ENCODE results near the gene DUSP3. TPM values are rescaled to one million over a fixed set of nuclear protein-coding genes. Genes with fewer than 3 reads are reported as not detected.
A peak's percentile ranks its signal among the peaks of the same experiment; 100 is the strongest.

Gene DUSP3
- total RNA-seq, 1 donor from 2014 or later: 293 TPM

DNA sequence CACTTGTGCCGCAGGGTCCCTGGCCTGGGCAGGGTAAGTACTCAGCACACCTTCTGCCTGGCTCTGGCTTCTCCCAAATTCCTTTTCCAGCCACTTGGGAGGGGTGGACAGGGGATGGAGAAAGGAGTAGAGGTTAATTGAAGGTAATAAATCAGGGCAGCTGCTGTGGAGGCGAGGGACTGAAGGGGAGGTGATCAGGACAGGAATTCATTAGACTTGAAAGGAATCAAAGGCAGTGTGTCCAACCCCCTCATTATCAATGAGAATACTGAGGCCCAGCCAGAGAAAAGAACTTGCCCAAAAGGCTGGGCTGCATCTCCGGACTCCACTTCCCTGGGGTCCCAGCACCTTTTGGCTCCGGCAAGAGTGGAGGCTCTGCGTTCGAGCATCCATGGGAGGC lies 22.6 kb downstream of the DUSP3 start:
- Histone ChIP-seq H3K4me1 (peaks cover 13% of the 10 kb centered on the region), H3K27ac (replicated peaks) (no peak overlapping the region), H3K36me3 (no peaks in the 10 kb centered on the region), H3K4me3 (no peak overlapping the region), H3K9me3 (replicated peaks) (no peaks in the 10 kb centered on the region), H3K27me3 (ENCODE audit: low read depth) (peaks cover 46% of the 10 kb centered on the region)
- TF ChIP-seq, protein P1, sequence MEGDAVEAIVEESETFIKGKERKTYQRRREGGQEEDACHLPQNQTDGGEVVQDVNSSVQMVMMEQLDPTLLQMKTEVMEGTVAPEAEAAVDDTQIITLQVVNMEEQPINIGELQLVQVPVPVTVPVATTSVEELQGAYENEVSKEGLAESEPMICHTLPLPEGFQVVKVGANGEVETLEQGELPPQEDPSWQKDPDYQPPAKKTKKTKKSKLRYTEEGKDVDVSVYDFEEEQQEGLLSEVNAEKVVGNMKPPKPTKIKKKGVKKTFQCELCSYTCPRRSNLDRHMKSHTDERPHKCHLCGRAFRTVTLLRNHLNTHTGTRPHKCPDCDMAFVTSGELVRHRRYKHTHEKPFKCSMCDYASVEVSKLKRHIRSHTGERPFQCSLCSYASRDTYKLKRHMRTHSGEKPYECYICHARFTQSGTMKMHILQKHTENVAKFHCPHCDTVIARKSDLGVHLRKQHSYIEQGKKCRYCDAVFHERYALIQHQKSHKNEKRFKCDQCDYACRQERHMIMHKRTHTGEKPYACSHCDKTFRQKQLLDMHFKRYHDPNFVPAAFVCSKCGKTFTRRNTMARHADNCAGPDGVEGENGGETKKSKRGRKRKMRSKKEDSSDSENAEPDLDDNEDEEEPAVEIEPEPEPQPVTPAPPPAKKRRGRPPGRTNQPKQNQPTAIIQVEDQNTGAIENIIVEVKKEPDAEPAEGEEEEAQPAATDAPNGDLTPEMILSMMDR (IDR thresholded peaks at IDR 0.05; ENCODE audit: borderline replicate concordance): no peak
- intact Hi-C loops (cut with micrococcal nuclease): no loop called here
- DNase-seq: no peak

DNA sequence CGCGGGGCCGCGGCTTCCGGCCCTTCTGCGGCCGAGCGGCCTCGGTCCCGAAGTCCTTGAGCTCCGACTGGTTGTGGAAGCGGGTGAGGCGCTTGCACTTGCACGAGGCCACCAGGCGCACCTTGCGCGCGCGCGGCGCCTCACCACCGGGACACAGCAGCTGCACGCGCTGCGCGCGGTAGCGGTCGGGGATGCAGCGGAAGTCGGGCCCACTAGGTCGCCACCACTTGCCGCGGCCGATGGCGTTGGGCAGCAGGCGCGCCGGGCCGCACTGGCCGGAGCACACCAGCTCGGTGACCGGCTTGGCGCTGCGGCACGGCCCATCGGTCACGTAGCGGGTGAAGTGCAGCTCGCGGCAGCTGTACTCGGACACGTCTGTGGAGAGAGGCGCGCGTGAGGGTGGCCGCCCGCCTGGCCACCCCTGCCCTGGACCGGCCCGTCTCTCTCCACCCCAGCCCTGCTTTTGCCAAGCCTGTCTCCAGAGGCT lies 23.3 kb downstream of the DUSP3 start:
- H3K4me3 ChIP-seq: peak overlapping the region; percentile 53
- TF ChIP-seq, protein P1 (IDR thresholded peaks at IDR 0.05; ENCODE audit: borderline replicate concordance): peak; percentile 18
- intact Hi-C loops (cut with micrococcal nuclease): no loop called here
- no peak overlapping the region for H3K27ac ChIP-seq (replicated peaks)
- peaks cover 10% of the 10 kb centered on the region for H3K4me1 ChIP-seq
- no peaks in the 10 kb centered on the region for H3K9me3 ChIP-seq (replicated peaks)
- no peak for DNase-seq
- H3K27me3 ChIP-seq (ENCODE audit: low read depth): peaks cover 46% of the 10 kb centered on the region
- H3K36me3 ChIP-seq: no peaks in the 10 kb centered on the region

DNA sequence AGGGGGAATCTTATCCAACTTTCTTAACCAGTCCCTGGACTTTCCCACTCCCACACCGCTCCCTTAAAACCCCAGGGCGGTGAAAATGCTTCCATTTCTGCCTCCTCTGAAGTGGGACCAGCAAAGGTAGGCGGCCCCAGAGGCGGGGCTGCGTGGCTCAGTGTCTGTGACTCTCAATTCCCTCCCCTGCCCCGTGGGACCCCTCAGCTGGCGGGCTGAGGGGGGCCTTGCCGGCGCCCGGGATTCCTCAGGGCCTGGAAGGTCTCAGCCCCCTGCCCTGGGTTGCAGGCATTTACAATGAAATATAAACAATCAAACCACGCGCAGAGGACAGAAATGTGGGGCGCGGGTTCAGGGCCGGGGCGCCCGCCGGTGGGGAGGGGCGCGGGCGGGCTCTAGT lies 23.8 kb downstream of the DUSP3 start:
- H3K4me3 ChIP-seq: peak overlapping the region; percentile 53
- no peak overlapping the region for H3K27ac ChIP-seq (replicated peaks)
- no peaks in the 10 kb centered on the region for H3K36me3 ChIP-seq
- DNase-seq: no peak
- no peaks in the 10 kb centered on the region for H3K9me3 ChIP-seq (replicated peaks)
- peaks cover 46% of the 10 kb centered on the region for H3K27me3 ChIP-seq (ENCODE audit: low read depth)
- intact Hi-C loops (cut with micrococcal nuclease): no loop called here
- TF ChIP-seq, protein P1 (IDR thresholded peaks at IDR 0.05; ENCODE audit: borderline replicate concordance): no peak
- peaks cover 10% of the 10 kb centered on the region for H3K4me1 ChIP-seq

DNA sequence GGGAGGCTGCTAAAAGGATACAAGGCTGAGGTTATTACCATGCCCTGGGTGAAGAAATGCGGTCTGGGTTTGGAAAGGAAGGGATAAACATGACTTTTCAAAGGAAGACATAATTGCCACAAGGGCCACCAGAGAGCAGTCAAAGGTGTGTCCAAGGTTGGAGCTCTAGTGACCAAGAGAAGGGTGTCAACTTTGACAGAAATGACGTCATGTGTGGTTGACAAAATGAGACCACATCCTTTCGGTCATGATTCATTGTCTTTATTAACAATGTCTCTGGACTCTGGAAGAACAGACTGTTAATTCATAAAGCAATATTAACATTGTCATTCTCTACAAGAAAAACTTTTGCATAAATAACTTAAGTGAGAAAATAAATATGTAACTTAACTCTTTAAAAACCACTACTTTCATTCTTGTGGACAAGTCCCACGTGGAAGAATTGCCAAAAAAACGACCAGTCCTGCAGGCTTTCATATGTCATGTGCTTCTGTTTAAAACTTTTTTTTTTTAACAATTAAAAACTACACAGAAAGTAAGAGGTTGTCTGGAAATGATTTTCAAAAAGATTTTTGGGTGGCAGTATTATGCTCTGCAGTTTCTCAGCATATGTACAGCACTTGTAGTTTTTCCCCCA lies 25.2 kb downstream of the DUSP3 start:
- no peak overlapping the region for H3K27ac ChIP-seq (replicated peaks)
- DNase-seq: no peak
- H3K4me1 ChIP-seq: peaks cover 10% of the 10 kb centered on the region
- peaks cover 43% of the 10 kb centered on the region for H3K27me3 ChIP-seq (ENCODE audit: low read depth)
- TF ChIP-seq, protein P1 (IDR thresholded peaks at IDR 0.05; ENCODE audit: borderline replicate concordance): no peak
- intact Hi-C loops (cut with micrococcal nuclease): no loop called here
- no peaks in the 10 kb centered on the region for H3K9me3 ChIP-seq (replicated peaks)
- no peak overlapping the region for H3K4me3 ChIP-seq
- H3K36me3 ChIP-seq: no peaks in the 10 kb centered on the region

DNA sequence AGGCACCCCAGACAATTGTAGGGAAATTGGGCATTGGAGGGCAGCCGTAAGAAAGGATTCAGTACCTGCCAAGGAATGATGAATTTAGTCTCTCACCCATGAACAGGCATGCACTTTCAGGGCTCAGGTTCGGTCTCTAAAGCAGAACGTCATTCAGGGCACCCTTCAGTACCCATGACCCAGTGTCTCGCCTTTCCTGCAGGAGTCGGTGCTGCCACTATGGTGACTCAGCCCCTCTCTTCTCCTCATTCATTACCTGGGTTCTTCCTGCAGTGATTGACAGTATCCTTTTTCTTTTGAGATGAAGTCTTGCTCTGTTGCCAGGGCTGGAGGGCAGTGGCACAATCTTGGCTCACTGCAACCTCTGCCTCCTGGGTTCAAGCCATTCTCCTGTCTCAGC lies 28.6 kb downstream of the DUSP3 start:
- intact Hi-C loops (cut with micrococcal nuclease): no loop called here
- peaks cover 8% of the 10 kb centered on the region for H3K27me3 ChIP-seq (ENCODE audit: low read depth)
- H3K9me3 ChIP-seq (replicated peaks): no peaks in the 10 kb centered on the region

More for the DNA sequence above, 28.6 kb downstream of the DUSP3 start:
- H3K4me3 ChIP-seq: no peak overlapping the region
- H3K27ac ChIP-seq (replicated peaks): no peak overlapping the region
- DNase-seq: no peak
- H3K36me3 ChIP-seq: no peaks in the 10 kb centered on the region
- H3K4me1 ChIP-seq: peaks cover 15% of the 10 kb centered on the region
- TF ChIP-seq, protein P1 (IDR thresholded peaks at IDR 0.05; ENCODE audit: borderline replicate concordance): no peak
